SW480 (cell line): ENCODE results near the gene RNASE11.
"Not testable (repeated sequence)": the region's sequence is repeated elsewhere in the genome, so short reads cannot be mapped to it uniquely, and the experiment has no call there.

Source experiments
- DNase-seq: peaks from one replicate; pipeline ENCODE4 v3.0.0-alpha.2; 2016; ENCODE audit warnings: low spot score

The RNASE11 gene

GRCh38 chr14:20614038-20614840 lies 26.4 kb upstream of the RNASE11 start:
- no peak for DNase-seq

- DNase-seq: peak; percentile 97
Measured at GRCh38 chr14:20613094-20614037, 25.6 kb upstream of the RNASE11 start.

GRCh38 chr14:20612403-20612802 lies 24.6 kb upstream of the RNASE11 start:
- no peak for DNase-seq

GRCh38 chr14:20611277-20611676 lies 23.5 kb upstream of the RNASE11 start:
- DNase-seq: no peak

GRCh38 chr14:20610002-20610765 lies 22.4 kb upstream of the RNASE11 start:
- peak; percentile 85 for DNase-seq

- DNase-seq: peak; percentile 90
Measured at GRCh38 chr14:20609215-20610001, 21.6 kb upstream of the RNASE11 start.

- no peak for DNase-seq
Measured at GRCh38 chr14:20608383-20609110, 20.7 kb upstream of the RNASE11 start.

GRCh38 chr14:20607617-20608016 lies 19.8 kb upstream of the RNASE11 start:
- no peak for DNase-seq

GRCh38 chr14:20606902-20607242 lies 19.1 kb upstream of the RNASE11 start:
- no peak for DNase-seq

- peak; percentile 46 for DNase-seq
Measured at GRCh38 chr14:20606190-20606901, 18.5 kb upstream of the RNASE11 start.

- no peak for DNase-seq
Measured at GRCh38 chr14:20603813-20604690, 16.3 kb upstream of the RNASE11 start.

GRCh38 chr14:20602583-20602982 lies 14.8 kb upstream of the RNASE11 start:
- no peak for DNase-seq

- DNase-seq: no peak
Measured at GRCh38 chr14:20601522-20601921, 13.7 kb upstream of the RNASE11 start.

GRCh38 chr14:20597108-20597507 lies 9.3 kb upstream of the RNASE11 start:
- DNase-seq: no peak

GRCh38 chr14:20595726-20596125 lies 7.9 kb upstream of the RNASE11 start:
- not testable (repeated sequence) for DNase-seq

- no peak for DNase-seq
Measured at GRCh38 chr14:20592574-20592973, 4.8 kb upstream of the RNASE11 start.

- DNase-seq: no peak
Measured at GRCh38 chr14:20591235-20591634, 3.4 kb upstream of the RNASE11 start, which contains the start of gene RNASE12. Gene RNASE12 (minus strand): TSS chr14:20591376. CDS start chr14:20590723, 653 bp downstream.

GRCh38 chr14:20583908-20584307 lies 3.9 kb downstream of the RNASE11 start:
- no peak for DNase-seq

- DNase-seq: no peak
Measured at GRCh38 chr14:20583142-20583541, 4.7 kb downstream of the RNASE11 start.
